SJCRH30 (cell line): Measurements from ENCODE around the gene KNG1. TPM values are rescaled to one million over a fixed set of nuclear protein-coding genes. Genes with fewer than 3 reads are reported as not detected.
"Not testable (repeated sequence)": the region's sequence is repeated elsewhere in the genome, so short reads cannot be mapped to it uniquely, and the experiment has no call there.

ENCODE experiments used
- DNase-seq, 2 experiments: peaks; one replicate each; pipeline ENCODE4 v3.0.0-alpha.2; 2015 to 2020
- H3K27ac ChIP-seq: fragments of 250-450 bp; sonication (Bioruptor Pico); 2 replicates; pipeline ENCODE4 v1.5.1; 2020; ENCODE audit warnings: mild to moderate bottlenecking, moderate library complexity
- H3K27me3 ChIP-seq: fragments of 250-450 bp; sonication (Bioruptor Pico); 2 replicates; pipeline ENCODE4 v1.5.1; 2020; ENCODE audit warnings: mild to moderate bottlenecking, moderate library complexity
- H3K36me3 ChIP-seq: fragments of 250-450 bp; sonication (Bioruptor Pico); 2 replicates; pipeline ENCODE4 v1.5.1; 2020; ENCODE audit warnings: mild to moderate bottlenecking, moderate library complexity
- H3K4me1 ChIP-seq: fragments of 250-450 bp; sonication (Bioruptor Pico); 2 replicates; pipeline ENCODE4 v1.5.1; 2020; ENCODE audit warnings: mild to moderate bottlenecking, moderate library complexity
- H3K4me3 ChIP-seq: fragments of 250-450 bp; sonication (Bioruptor Pico); 2 replicates; pipeline ENCODE4 v1.5.1; 2020; ENCODE audit warnings: mild to moderate bottlenecking, moderate library complexity
- H3K9me3 ChIP-seq: fragments of 250-450 bp; sonication (Bioruptor Pico); replicated peaks from 2 replicates; pipeline ENCODE4 v1.5.1; 2020; ENCODE audit warnings: mild to moderate bottlenecking, moderate library complexity
- total RNA-seq: library from RNA; depleted of rRNA; stranded (reverse); fragments of >200 nt; shearing (Covaris generic); gene quantifications from 2 replicates; pipeline ENCODE4 v1.2.3, GENCODE V29; 2014; rRNA removed

KNG1 gene
- total RNA-seq, result not detected in 2 replicates

DNA sequence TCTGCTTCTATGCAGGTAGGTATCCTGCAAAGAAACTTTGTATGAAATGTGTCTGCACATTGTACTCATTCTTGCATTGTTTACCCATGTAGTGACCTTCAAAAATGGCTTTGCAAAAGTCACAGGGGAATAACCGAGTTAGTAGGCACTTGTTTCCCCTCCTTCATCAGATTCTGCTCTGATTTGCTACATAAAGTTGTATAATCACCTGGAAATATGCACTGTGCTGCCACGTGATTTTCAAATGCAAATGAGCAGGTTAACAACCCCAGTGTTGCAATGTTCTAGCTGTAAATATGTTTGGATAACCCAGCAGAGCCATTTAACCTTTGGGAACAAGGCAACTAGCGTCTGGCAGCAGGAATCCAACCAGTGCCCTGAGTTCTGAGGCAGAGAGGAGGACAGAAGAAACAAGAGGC, at the start of gene KNG1:
TSS of gene KNG1 (plus strand) at position 321 of the 419 bp plus-strand sequence. CDS start 184 bp downstream, outside the sequence.
- no peaks in the 10 kb centered on the region for H3K9me3 ChIP-seq
- no peaks in the 10 kb centered on the region for H3K27me3 ChIP-seq
- no peak within 1 kb of the TSS for H3K4me3 ChIP-seq
- no peak for DNase-seq
- H3K36me3 ChIP-seq, result no peaks in the 10 kb centered on the region
- H3K27ac ChIP-seq, result no peak within 1 kb of the TSS
- H3K4me1 ChIP-seq, result no peaks in the 10 kb centered on the region

DNA sequence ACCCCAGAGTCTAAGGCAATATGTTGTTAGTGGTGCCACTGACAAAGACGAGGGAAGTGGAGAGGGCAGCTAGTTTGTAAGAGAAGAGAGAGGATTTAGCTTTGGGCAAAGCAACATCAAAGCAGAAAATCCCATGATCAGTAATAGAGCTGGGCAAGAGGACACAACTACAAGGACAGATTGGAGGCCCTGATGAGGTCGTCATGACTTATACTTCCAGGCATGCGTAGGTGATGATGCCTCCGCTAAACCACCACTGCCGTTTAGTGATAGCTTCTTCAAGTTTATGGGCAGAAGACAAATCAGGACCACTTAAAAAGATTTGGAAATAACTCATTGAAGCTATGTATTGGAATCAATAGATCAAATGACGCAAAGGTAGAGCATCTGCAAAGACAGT, 48.7 kb upstream of the KNG1 start:
- Histone ChIP-seq H3K27me3 (no peaks in the 10 kb centered on the region), H3K4me3 (no peak overlapping the region), H3K4me1 (no peaks in the 10 kb centered on the region), H3K9me3 (no peaks in the 10 kb centered on the region), H3K27ac (no peak overlapping the region), H3K36me3 (no peaks in the 10 kb centered on the region)
- no peak for DNase-seq

DNA sequence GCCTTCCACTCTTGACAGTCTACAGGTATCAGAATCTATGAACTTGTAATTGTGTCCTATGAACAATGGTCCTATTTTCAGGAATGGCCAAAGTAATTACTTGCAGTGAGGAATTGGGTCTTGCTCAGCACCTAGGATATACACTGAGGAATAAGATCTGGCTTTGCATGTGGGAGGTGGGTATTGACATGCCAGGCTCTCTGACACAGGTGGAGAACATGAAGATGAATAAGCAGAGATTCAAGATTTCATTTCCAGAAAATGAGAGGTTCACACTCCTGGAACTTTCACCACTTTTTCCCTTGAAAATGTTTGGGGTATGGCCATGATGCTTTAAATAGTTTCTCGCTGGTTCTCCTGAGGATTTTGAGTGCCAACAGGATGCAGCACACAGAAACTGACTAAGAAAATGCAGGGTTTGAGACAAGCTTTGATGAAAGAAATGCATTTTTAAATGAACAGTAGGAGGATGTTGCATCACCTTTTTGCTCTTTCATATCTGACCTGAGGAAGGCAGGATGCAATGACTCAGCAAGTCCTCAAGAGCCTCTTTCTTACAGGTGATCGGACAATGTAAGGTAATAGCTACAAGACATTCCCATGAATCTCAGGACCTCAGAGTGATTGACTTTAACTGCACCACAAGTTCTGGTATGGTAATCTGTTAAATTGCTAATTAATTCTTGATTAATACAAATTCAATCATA, 47.6 kb upstream of the KNG1 start:
- no peak overlapping the region for H3K4me3 ChIP-seq
- H3K4me1 ChIP-seq, result no peaks in the 10 kb centered on the region
- H3K9me3 ChIP-seq, result no peaks in the 10 kb centered on the region
- H3K27me3 ChIP-seq, result no peaks in the 10 kb centered on the region; the same call in 1 of the 2 replicates
- no peak overlapping the region for H3K27ac ChIP-seq
- DNase-seq, result no peak
- no peaks in the 10 kb centered on the region for H3K36me3 ChIP-seq

DNA sequence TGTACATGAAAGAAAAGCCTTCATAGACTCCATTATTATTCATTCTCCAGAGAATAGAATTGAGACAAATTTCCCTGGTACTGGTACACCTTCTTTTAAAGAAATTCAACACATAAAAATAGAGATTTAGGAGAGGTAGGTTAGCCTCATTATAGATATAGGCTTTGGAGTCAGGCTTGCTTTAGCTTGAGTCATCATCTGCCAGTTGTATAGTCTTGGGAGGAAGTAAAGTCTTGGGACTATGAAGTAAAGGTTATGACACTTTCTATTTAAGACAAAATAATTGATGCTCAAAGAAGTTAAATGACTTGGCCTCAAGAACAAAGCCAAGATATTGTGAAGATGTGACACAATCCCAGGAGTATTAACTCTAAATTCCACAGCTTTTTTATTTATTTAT, 47.0 kb upstream of the KNG1 start:
- Histone ChIP-seq H3K4me3 (no peak overlapping the region), H3K4me1 (no peaks in the 10 kb centered on the region), H3K36me3 (no peaks in the 10 kb centered on the region), H3K9me3 (no peaks in the 10 kb centered on the region), H3K27me3 (no peaks in the 10 kb centered on the region; the same call in 1 of the 2 replicates), H3K27ac (no peak overlapping the region)
- DNase-seq, result no peak

DNA sequence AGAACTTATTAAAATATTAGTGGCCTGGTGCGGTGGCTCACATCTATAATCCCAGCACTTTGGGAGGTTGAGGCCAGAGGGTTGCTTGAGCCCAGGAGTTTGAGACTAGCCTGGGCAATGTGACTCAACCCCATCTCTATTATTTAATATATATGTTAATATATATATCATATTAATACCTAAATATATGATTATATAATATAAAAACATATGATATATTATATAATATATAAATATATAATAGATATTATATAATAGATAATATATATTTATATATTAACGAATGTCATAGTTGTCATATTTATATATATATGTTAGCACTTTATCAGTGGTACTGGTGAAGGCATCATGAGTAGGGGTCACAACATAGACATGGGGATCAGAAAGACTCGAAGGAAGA, 46.1 kb upstream of the KNG1 start:
- H3K36me3 ChIP-seq, result no peaks in the 10 kb centered on the region
- H3K4me3 ChIP-seq, result no peak overlapping the region
- no peaks in the 10 kb centered on the region for H3K9me3 ChIP-seq
- no peaks in the 10 kb centered on the region; the same call in 1 of the 2 replicates for H3K27me3 ChIP-seq
- no peak for DNase-seq
- H3K4me1 ChIP-seq, result no peaks in the 10 kb centered on the region
- H3K27ac ChIP-seq, result no peak overlapping the region

DNA sequence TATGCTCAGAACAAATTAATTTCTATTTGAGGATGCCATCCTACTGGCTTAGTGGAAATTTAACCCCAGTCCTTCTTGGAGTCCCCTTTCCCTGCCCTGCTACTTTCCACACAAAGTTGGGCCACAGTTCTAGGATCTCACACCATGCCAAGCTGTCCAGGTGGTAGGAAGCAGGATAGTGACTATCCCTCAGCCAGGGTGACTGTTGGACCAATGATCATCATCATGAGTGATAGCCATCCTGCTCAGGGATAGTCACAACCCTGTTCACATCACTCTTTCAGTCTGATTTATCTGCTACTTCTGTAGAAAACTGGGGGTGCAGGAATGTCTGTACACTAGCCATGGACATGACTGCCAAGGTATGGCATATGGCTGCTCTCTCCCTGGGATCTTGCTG, 38.6 kb upstream of the KNG1 start:
- Histone ChIP-seq H3K27me3 (no peaks in the 10 kb centered on the region; the same call in 1 of the 2 replicates), H3K27ac (no peak overlapping the region), H3K36me3 (no peaks in the 10 kb centered on the region), H3K9me3 (no peaks in the 10 kb centered on the region), H3K4me3 (no peak overlapping the region), H3K4me1 (no peaks in the 10 kb centered on the region)
- no peak for DNase-seq

DNA sequence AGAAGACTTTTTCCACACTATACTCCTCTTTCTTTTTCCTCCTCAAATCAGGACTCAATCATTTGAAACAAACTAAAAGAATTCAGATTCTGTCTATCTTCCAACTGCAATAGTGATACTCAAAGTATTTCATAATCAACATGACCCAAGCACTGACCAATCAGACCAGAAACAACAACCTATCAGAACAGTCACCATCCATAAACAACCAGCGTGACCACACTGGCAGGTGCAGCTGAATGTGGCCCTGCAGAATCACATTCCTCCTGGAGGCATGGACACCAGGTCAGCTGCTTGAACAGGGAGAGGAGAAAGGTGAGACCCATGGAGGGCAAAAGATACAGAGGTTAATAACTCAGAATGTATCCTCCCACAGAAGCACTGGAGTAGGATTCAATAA, 38.0 kb upstream of the KNG1 start:
- Histone ChIP-seq H3K4me3 (no peak overlapping the region), H3K27me3 (no peaks in the 10 kb centered on the region; the same call in 1 of the 2 replicates), H3K27ac (no peak overlapping the region), H3K36me3 (no peaks in the 10 kb centered on the region), H3K9me3 (no peaks in the 10 kb centered on the region), H3K4me1 (no peaks in the 10 kb centered on the region)
- DNase-seq, result no peak

DNA sequence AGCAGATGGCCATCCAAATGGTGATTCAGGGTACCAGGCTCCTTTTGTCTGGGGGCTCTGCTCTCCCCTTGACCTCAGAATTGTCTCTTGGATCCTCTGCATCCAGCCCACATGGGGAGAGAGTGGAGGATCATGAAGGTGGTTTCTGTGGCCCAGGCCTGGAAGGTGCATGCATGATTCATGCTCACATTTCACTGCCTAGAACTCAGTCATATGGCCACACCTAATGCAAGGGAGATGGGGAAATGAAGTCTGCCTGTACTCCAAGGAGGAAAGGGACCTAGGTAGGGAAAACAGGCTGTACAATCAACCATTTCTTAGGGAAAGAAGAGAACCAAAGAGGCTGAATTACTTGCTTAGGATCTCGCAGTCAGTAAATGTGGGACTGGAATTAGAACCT, 36.3 kb upstream of the KNG1 start:
- DNase-seq, result no peak
- Histone ChIP-seq H3K4me3 (no peak overlapping the region), H3K9me3 (no peaks in the 10 kb centered on the region), H3K36me3 (no peaks in the 10 kb centered on the region), H3K27ac (no peak overlapping the region), H3K4me1 (no peaks in the 10 kb centered on the region), H3K27me3 (no peaks in the 10 kb centered on the region)

DNA sequence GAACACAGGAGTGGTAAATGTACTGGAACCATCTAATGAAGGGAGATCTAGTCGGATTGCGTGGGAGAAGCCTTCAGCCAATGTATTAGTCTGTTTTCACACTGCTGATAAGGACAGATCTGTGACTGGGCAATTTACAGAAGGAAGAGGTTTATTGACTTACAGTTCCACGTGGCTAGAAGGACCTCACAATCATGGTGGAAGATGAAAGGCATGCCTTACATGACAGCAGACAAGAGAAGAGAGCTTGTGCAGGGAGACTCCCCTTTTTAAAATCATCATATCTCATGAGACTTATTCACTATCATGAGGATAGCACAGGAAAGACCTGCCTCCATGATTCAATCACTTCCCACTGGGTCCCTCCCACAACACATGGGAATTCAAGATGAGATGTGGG, 34.3 kb upstream of the KNG1 start:
- Histone ChIP-seq H3K27ac (no peak overlapping the region), H3K4me3 (no peak overlapping the region), H3K9me3 (no peaks in the 10 kb centered on the region), H3K36me3 (no peaks in the 10 kb centered on the region), H3K4me1 (no peaks in the 10 kb centered on the region), H3K27me3 (no peaks in the 10 kb centered on the region)
- DNase-seq, result no peak

DNA sequence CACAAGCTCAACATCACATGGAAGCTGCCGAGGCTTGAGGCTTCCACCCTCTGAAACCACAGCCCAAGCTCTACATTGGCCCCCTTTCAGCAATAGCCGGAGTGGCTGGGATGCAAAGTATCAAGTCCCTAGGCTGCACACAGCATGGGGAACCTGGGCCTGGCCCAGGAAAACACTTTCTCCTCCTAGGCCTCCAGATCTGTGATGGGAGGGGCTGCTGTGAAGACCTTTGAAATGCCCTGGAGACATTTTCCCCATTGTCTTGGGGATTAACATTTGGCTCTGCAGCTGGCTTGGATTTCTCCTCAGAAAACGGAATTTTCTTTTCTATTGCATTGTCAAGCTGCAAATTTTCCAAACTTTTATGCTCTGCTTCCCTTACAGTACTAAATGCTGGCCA, 33.2 kb upstream of the KNG1 start:
- no peaks in the 10 kb centered on the region for H3K4me1 ChIP-seq
- H3K27me3 ChIP-seq, result no peaks in the 10 kb centered on the region
- H3K36me3 ChIP-seq, result no peaks in the 10 kb centered on the region
- no peaks in the 10 kb centered on the region for H3K9me3 ChIP-seq
- DNase-seq, result no peak
- no peak overlapping the region for H3K4me3 ChIP-seq
- H3K27ac ChIP-seq, result no peak overlapping the region

DNA sequence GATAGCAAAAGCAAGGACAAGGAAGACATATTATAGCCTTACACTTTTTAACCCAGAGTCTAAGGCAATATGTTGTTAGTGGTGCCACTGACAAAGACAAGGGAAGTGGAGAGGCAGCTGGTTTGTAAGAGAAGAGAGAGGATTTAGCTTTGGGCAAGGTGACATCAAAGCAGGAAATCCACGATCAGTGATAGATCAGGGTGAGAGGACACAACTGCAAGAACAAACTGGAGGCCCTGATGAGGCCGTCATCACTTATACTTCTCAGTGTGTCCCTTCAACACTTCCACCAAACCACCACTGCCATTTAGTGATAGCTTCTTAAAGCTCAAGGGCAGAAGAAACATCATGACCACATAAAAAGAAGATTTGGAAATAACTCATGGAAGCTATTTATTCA, 30.7 kb upstream of the KNG1 start:
- H3K4me3 ChIP-seq, H3K36me3 ChIP-seq, H3K9me3 ChIP-seq, H3K27ac ChIP-seq, DNase-seq, H3K4me1 ChIP-seq, H3K27me3 ChIP-seq: not testable (repeated sequence)

DNA sequence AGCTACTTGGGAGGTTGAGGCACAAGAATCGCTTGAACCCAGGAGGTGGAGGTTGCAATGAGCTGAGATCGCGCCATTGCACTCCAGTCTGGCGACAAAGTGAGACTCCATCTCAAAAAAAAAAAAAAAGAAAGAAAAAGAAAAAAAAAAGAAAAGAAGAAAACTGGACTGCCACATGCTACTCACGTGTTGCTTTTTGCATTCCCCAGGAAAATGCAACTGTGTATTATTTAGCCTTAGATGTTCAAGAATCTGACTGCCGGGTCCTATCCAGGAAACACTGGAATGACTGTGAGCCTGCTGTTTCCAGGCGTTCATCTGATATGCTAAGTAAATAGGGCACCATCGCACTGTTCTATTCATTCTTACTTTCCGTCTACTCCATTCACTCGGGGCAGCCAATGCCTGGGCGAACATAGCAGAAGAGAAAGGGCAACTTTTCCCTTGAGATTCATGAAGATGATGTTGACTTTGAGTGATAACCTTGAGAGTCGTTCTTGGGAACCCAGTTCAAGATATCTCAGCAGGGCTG, 30.0 kb upstream of the KNG1 start:
- Histone ChIP-seq H3K4me1 (no peaks in the 10 kb centered on the region), H3K27ac (no peak overlapping the region), H3K9me3 (no peaks in the 10 kb centered on the region), H3K36me3 (no peaks in the 10 kb centered on the region), H3K27me3 (no peaks in the 10 kb centered on the region), H3K4me3 (no peak overlapping the region)
- DNase-seq, result no peak

DNA sequence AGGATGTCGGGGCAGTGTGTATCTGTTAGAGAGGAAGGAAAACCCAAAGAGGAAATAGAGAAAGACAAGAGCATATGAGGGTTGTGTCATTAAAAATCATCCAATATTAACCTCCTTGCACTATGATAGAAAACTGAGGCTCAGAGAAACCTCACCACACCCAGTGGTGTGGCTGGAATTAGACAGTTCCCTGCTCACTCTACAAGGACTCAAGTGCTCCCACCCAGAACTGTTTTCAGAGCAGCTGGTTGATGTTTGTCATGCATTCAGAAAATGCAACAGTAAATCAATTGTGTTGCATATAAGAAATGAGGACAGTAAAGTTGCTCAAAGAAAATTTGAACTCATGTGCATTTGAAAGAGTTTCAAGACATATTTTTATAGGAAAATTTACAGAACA, 26.9 kb upstream of the KNG1 start:
- not testable (repeated sequence) for H3K27me3 ChIP-seq, DNase-seq, H3K4me3 ChIP-seq, H3K36me3 ChIP-seq, H3K27ac ChIP-seq, H3K4me1 ChIP-seq, H3K9me3 ChIP-seq

DNA sequence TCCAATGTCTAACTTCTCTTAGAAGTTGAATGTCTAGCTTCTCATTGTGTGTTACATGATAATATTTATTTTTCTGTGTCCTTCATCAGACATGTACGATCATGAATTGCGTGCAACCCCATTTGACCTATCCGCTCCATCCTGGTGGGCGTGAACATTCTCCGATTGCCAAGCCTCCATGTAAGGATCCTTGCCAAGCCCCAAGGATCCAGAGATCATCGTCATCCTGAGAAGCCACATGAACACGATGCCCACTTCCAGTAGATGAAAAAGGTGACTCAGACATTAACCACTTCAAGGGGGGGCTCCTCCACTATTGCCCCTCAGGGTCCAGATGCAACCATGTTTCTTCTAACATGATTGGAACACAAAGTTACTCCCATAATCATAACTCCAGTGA, 25.5 kb upstream of the KNG1 start:
- Histone ChIP-seq H3K4me3 (no peak overlapping the region), H3K4me1 (no peaks in the 10 kb centered on the region), H3K36me3 (no peaks in the 10 kb centered on the region), H3K9me3 (no peaks in the 10 kb centered on the region), H3K27ac (no peak overlapping the region), H3K27me3 (no peaks in the 10 kb centered on the region)
- no peak for DNase-seq

DNA sequence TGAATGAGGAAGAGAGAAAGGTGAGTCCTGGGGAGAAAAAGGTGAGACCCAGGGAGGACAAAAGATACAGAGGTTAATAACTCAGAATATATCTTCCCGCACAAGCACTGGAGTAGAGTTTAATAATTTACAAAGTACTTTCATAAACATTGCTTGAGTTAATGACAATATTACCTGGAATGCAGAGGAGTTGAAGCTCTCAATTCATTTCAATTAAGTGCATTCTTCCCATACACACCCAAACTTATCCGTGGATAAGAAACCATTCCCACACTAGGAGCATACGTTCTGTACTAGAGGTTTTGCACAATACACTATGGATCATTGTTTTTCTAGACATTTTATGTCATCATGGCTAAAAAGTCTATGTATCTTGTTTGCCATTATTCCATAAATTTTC, 23.3 kb upstream of the KNG1 start:
- Histone ChIP-seq H3K27me3 (no peaks in the 10 kb centered on the region), H3K9me3 (no peaks in the 10 kb centered on the region), H3K27ac (no peak overlapping the region), H3K4me3 (no peak overlapping the region), H3K36me3 (no peaks in the 10 kb centered on the region), H3K4me1 (no peaks in the 10 kb centered on the region)
- no peak for DNase-seq
